ENCODE measurements around the gene NCBP3. TPM values are rescaled to one million over a fixed set of nuclear protein-coding genes. Genes with fewer than 3 reads are reported as not detected.

The NCBP3 gene
- total RNA-seq, 1 donor from 2014 or later: 133 TPM

DNA sequence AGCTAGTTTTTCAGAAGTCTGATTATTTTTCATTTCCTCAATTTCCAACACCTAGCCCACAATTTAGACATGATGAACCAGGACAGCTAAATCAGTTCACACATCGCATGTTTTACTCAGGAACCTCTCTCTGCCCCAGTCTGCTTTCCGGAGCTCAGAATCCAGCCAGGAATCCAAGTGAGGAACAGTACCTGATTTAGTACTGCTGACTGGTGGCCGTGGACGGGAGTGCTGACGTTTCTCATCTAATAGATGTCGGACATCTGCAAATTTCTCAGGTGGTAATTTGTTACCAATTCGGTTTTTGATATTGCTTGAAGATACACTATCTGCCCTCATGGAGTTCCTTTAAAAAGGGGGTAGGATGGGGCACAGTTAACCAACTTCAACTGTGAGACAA is 30.1 kb downstream of the NCBP3 start:
- Mint-ChIP-seq H3K36me3 (ENCODE audit: unreplicated experiment) (no peaks in the 10 kb centered on the region), H3K4me1 (ENCODE audit: low read depth, unreplicated experiment) (no peaks in the 10 kb centered on the region), H3K27ac (ENCODE audit: unreplicated experiment) (no peak overlapping the region), H3K9me3 (ENCODE audit: unreplicated experiment) (peaks cover 1% of the 10 kb centered on the region), H3K27me3 (ENCODE audit: unreplicated experiment) (peaks cover 1% of the 10 kb centered on the region), H3K4me3 (ENCODE audit: unreplicated experiment) (no peak overlapping the region)
- no peak for TF ChIP-seq CTCF (IDR thresholded peaks at IDR 0.05; ENCODE audit: partially characterized antibody, unreplicated experiment)
- no peak for DNase-seq

- DNase-seq: no peak
- TF ChIP-seq CTCF (IDR thresholded peaks at IDR 0.05; ENCODE audit: partially characterized antibody, unreplicated experiment): no peak
- Mint-ChIP-seq H3K36me3 (ENCODE audit: unreplicated experiment) (no peaks in the 10 kb centered on the region), H3K27ac (ENCODE audit: unreplicated experiment) (no peak overlapping the region), H3K9me3 (ENCODE audit: unreplicated experiment) (peaks cover 1% of the 10 kb centered on the region), H3K4me1 (ENCODE audit: low read depth, unreplicated experiment) (no peaks in the 10 kb centered on the region), H3K27me3 (ENCODE audit: unreplicated experiment) (no peaks in the 10 kb centered on the region), H3K4me3 (ENCODE audit: unreplicated experiment) (no peak overlapping the region)
These were observed 30.9 kb downstream of the NCBP3 start for GRCh38 chr17:3815122-3815521.

DNA sequence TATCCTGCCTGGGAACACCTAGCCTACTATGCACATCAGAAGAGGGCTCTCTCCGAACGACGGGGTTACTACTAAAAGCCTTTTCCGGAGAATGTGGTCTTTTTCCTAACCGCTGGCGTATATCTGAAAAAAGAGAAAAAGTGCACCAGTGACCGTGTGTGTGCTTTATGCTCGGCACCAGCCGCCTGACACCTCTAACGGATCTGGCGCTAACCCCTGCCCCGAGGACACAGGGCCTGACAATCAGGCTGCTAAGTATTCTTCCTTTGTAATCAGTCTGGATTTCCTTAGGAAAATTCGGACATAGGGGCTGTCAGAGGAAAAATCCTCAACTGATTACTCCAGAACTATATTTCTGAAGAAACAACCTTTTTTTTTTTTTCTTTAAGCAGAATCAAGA is 31.7 kb downstream of the NCBP3 start:
- no peaks in the 10 kb centered on the region for H3K27me3 Mint-ChIP-seq (ENCODE audit: unreplicated experiment)
- H3K4me3 Mint-ChIP-seq (ENCODE audit: unreplicated experiment): no peak overlapping the region
- no peak for DNase-seq
- H3K36me3 Mint-ChIP-seq (ENCODE audit: unreplicated experiment): no peaks in the 10 kb centered on the region
- TF ChIP-seq CTCF (IDR thresholded peaks at IDR 0.05; ENCODE audit: partially characterized antibody, unreplicated experiment): no peak
- H3K4me1 Mint-ChIP-seq (ENCODE audit: low read depth, unreplicated experiment): no peaks in the 10 kb centered on the region
- H3K27ac Mint-ChIP-seq (ENCODE audit: unreplicated experiment): no peak overlapping the region
- peaks cover 1% of the 10 kb centered on the region for H3K9me3 Mint-ChIP-seq (ENCODE audit: unreplicated experiment)

DNA sequence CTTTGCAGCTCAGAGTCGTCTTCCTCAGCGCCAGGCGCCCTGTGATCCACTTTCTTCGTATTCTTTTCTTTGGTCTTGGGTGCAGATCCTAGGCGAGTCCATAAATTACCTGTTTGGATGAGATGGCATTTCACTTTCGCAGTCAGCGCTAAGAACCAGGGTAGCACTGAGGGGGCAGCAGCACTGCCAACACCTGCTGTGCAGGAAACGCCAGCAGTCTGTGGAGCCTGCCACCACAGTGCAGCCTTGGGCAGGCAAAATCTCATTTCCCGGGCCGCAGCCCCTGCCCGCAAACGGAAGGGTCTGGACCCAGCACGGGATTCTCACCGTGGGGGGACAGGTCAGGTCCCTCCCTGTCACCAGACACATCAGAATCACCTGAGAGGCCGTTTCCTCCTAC is 32.9 kb downstream of the NCBP3 start:
- H3K9me3 Mint-ChIP-seq (ENCODE audit: unreplicated experiment): peaks cover 1% of the 10 kb centered on the region
- H3K36me3 Mint-ChIP-seq (ENCODE audit: unreplicated experiment): no peaks in the 10 kb centered on the region

DNA sequence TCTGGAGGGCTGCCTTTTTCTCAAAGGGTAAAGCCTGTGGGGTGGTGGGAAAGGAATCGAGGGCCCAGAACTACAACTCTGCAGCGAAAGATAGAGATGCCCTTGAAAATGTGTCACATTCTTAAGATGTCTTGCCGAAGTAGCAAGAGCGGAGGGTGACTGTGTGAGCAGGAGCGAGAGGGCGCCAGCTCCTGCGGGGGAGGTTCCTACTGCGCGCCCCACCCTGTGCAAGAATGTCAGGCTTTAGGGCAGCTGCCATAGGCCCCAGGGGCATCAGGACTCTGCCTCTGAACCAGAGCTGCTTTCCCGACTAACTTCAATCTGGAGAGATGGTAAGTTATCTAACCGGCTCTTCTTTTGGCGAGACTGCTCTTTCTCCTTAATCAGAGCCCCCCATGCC is 33.3 kb downstream of the NCBP3 start:
- no peak for TF ChIP-seq CTCF (IDR thresholded peaks at IDR 0.05; ENCODE audit: partially characterized antibody, unreplicated experiment)
- Mint-ChIP-seq H3K36me3 (ENCODE audit: unreplicated experiment) (no peaks in the 10 kb centered on the region), H3K27ac (ENCODE audit: unreplicated experiment) (no peak overlapping the region), H3K4me1 (ENCODE audit: low read depth, unreplicated experiment) (no peaks in the 10 kb centered on the region), H3K4me3 (ENCODE audit: unreplicated experiment) (no peak overlapping the region), H3K9me3 (ENCODE audit: unreplicated experiment) (peaks cover 1% of the 10 kb centered on the region), H3K27me3 (ENCODE audit: unreplicated experiment) (peaks cover 4% of the 10 kb centered on the region)
- no peak for DNase-seq

More for the DNA sequence above, 32.9 kb downstream of the NCBP3 start:
- no peak for TF ChIP-seq CTCF (IDR thresholded peaks at IDR 0.05; ENCODE audit: partially characterized antibody, unreplicated experiment)
- Mint-ChIP-seq H3K4me1 (ENCODE audit: low read depth, unreplicated experiment) (no peaks in the 10 kb centered on the region), H3K27me3 (ENCODE audit: unreplicated experiment) (peaks cover 4% of the 10 kb centered on the region), H3K27ac (ENCODE audit: unreplicated experiment) (no peak overlapping the region), H3K4me3 (ENCODE audit: unreplicated experiment) (no peak overlapping the region)
- no peak for DNase-seq

Measured in glutamatergic neuron (in vitro differentiated cells).